Fibroblast of skin of abdomen (primary cell): ENCODE data around the gene P3H1.
"Not testable (repeated sequence)": the region's sequence is repeated elsewhere in the genome, so short reads cannot be mapped to it uniquely, and the experiment has no call there.

Experiments
- DNase-seq: peaks from one replicate; pipeline ENCODE4 v3.0.0-alpha.2; 2013

The P3H1 gene

DNA sequence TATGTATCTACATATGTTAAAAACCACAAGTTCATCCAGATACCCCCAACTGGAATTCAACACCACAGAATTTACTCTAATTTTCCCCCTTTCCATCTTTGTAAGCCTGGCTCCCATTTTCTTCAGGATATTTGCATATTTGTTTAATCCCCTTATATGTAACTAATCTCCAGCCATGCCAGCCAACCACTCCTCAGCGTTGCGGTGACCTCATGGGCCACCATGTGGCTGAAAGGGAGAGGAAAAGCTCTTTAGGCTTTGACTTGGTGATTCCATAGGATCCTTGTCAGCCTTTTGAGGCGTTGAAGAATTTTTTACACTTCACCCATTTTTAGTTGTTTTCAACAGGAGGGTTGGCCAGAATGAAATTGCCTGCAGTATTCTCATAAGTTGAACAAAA, 36.8 kb downstream of the P3H1 start:
- no peak for DNase-seq

DNA sequence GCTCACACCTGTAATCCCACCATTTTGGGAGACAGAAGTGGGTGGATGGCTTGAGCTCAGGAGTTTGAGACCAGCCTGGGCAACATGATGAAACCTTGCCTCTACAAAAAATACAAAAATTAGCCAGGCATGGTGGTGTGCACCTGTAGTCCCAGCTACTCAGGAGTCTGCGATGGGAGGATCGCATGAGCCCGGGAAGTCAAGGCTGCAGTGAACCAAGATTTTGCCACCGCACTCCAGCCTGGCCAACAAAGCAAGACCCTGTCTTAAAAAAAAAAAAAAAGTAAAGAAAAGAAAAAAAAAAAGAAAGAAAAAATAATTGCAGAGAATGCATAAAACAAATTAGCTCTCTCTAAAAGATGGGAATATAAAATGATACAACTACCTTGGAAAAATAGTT, 41.0 kb downstream of the P3H1 start:
- not testable (repeated sequence) for DNase-seq

DNA sequence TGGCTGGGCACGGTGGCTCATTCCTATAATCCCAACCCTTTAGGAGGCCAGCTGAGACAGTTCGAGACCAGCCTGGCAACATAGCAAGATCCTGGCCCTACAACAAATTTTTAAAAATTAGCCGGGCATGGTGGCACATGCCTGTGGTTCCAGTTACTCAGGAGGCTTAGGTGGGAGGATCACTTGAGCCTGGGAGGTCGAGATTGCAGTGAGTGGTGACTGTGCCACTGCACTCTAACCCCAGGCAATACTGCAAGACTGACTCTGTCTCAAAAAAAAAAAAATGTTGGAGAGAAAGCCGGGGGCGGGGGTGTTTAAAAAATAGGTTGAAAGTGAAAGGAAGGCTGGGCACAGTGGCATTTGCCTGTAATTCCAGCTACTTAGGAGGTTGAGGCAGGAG, 43.3 kb downstream of the P3H1 start:
- no peak for DNase-seq

DNA sequence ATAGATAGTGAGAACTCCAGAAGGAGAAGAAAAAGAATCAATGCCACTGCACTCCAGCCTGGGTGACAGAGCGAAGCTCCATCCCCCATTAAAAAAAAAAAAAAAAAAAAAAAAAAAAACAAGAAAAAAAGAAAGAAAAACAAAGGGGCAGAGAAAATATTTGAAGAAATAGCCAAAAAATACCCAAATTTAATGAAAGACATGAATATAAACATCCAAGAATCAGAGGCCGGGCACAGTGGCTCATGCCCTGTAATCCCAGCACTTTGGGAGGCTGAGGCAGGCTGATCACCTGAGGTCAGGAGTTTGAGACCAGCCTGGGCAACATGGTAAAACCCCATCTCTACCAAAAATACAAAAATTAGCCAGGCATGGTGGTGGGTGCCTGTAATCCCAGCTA, 44.4 kb downstream of the P3H1 start:
- not testable (repeated sequence) for DNase-seq

DNA sequence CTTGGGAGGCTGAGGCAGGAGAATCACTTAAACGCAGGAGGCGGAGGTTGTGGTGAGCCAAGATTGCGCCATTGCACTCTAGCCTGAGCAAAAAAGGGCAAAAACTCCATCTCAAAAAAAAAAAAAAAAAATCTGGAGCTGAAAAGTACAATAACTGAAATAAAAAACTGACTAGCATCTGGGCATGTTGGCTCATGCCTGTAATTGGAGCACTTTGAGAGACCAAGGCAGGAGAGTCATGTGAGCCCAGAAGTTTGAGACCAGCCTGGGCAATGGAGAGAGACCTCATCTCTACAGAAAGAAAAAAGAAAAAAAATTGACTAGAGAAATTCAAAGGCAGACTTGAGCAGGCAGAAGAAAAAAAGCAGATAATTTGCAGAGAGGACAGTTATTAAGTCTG, 44.9 kb downstream of the P3H1 start:
- DNase-seq = no peak

DNA sequence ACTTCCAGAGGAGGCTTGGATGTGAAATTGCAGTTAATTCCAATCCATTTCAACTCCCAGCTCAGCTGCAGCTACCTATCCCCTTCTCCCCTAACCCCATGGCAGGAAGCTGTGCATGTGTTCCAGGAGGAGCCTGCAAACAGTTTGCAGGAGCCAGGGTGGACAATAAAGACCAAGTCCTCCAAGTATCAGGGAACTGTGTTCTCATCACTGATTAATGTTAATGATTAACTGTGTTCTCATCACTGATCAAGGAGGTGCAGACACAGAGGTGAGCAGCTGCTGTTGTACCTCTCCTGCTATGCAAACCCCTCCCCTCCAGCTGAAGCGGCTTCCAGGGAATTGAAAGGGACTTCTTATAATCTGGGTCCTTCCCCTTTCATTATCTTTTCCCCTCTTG, 46.0 kb downstream of the P3H1 start:
- DNase-seq = no peak

DNA sequence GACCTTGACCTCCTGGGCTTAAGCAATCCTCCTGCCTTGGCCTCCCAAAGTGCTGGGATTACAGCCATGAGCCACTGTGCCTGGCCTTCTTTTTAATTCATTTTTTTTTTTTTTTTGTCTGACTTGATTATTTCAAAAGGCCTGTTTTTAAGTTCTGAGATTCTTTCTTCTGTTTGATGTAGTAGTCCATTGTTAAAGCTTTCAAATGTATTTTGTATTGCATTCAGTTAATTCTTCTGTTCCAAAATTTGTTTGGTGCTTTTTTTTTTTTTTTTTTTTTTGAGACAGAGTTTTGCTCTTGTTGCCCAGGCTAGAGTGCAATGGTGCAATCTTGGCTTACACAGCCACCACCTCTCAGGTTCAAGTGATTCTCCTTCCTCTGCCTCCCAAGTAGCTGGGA, 52.4 kb downstream of the P3H1 start:
- DNase-seq = not testable (repeated sequence)

DNA sequence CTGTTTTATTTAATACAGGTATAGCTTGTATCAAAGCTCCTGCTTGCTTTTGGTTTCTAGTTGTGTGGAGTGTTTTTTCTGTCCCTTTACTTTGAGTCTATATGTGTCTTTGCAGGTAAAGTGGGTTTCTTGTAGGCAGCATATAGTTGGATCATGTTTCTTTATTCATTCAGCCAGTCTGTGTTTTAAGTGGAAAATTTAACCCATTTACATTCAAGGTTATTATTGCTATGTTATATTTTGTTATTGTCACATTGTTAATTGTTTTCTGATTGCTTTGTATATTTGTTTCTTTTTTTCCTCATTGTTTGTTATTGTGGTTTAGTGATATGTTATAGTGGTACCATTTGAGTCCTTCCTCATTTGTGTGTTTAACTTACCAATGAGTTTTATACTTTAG, 53.5 kb downstream of the P3H1 start:
- no peak for DNase-seq

DNA sequence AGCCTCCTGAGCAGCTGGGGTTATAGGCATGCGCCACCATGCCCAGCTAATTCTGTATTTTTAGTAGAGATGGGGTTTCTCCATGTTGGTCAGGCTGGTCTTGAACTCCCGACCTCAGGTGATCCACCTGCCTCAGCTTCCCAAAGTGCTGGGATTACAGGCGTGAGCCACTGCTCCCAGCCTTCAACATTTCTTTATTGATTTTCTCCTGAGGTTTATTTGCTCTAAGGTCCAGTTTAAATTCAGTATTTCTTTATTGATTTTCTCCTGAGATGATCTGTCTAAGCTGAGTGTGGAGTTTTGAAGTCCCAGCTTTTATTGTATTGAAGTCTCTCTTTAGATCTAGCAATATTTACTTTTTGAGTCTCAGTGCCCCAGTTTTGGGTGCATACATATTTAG, 54.0 kb downstream of the P3H1 start:
- not testable (repeated sequence) for DNase-seq

DNA sequence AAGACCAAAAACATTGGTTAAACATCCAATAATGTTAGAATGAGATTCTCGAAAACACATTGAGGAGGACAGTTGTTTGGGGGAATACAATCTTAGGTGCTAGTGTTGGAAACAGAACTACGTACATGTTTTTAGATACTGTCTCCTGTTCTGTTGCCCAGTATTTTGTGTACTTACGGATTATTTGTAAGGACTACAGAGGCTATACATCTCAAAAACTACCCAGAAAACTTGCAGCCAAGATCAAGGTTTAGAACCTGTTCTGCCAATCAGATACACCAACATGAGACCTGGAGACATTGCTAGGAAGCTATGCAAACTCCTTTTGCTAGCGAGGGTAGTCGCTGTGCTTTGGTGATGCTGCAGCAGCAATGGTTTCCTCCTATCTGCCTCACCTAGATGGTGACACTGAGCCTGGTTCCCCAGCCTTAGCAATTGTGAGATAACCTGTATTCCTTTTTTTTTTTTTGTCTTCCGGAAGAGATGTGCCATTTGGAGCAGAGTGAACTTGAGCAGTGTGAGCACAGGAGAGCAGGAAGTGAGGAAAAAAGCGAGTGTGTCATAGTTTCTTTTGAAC, 62.9 kb downstream of the P3H1 start:
- DNase-seq = no peak

DNA sequence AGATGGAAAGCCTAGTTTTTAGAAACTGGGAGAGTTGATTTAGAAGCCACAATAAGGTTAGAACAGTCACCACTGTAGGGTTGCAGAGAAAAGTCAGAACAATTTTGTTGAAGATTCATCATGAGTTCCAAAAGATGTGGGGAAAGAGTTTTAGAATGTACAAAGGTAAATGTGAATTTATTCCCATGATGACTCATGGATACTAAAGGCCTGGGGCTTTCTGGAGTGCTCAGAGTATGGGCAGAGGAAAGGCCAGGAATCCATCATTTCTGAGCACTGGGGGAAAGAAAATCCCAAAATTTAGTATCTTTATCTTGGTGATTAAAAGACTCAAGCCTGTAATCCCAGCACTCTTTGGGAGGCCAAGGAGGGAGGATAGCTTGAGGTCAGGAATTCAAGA, 66.8 kb downstream of the P3H1 start:
- DNase-seq = no peak

DNA sequence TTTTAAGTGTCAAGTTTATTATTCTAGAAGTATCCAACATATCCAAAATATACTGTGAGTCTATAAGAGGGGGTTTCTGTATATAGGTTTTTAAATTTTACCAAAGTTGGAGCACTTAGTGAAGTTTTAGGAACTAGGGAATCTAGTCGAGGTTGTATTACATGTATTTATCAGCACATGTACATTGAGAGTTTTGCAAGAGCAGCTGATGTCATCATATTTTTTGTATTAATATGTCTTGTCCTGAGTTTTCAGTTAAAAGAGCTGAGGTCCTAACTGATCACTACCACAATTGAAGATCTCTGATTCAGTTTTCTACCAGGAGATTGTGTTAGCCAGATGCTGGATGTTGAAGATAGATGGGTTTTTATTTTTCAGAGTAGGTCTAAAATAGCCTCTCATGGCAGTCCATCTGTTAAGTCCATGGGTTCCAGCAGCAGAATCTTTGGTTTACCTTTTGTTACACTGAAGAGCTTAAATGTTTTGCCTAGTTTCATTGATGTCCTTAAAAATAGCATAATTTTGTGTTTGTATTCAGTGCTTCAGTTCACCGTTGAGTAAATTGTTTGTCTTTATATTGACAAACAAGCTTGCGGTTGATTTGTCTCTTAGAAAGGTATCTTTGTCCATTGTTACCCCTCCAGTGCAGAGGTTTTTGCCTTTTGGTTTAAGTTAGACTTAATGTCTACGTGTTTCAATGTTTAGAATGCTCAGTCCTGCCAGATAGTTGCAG, 68.6 kb downstream of the P3H1 start:
- DNase-seq = no peak
